Hepatocyte (in vitro differentiated cells): ENCODE data around the gene KL.

Source experiments
- EZH2 ChIP-seq: fragments of 200-600 bp; sonication (generic); IDR thresholded peaks from 2 replicates; pipeline ENCODE4 v1.6.1; 2016; ENCODE audit warnings: antibody characterized with exemption, mild to moderate bottlenecking, borderline replicate concordance
- EZH2phosphoT487 ChIP-seq: fragments of 200-600 bp; sonication (generic); IDR thresholded peaks from one replicate; pipeline ENCODE4 v1.6.1; 2018; ENCODE audit warnings: antibody characterized with exemption, mild to moderate bottlenecking, low read depth, moderate library complexity; ENCODE audit not compliant: unreplicated experiment, severe bottlenecking
- TF ChIP-seq, protein P1 (sequence below): fragments of 200-600 bp; sonication (generic); IDR thresholded peaks from 2 replicates; pipeline ENCODE4 v1.5.1; 2016; ENCODE audit warnings: antibody characterized with exemption, mild to moderate bottlenecking; ENCODE audit not compliant: poor library complexity

DNA sequence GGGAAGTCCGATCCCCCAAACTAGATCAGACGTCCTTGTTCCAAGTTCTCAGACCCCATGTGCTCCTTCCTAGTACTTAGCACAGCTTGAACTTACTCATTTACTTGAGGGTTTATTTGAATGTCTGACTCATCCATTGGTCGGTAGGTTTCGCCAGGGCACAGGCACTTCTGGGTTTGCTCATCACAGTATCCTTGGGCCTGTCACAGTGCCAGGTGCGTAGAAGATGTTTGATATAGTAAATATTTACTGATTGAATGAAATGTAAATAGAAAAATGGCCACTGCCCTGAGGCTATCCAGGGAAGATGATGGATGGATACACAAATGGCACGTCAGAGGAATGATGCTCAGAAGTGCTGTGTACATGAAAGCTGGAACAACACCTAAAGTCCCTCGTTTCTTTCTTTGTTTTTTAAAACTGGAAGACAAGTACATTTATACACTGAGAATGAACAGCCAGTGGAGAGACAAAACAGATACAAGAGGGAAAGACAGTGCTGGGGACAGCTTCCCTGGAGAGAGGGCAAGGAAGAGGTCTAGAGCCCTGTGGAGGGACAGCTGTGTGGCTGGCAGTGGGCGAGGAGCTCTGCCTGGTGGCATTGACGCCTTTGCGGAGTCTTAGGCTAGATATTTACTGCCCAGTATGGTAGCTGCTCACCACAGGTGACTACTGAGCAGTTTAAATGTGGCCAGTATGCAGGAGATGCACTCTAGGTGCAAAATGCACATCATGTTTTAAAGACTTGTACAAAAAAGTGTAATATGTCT lies 31.2 kb upstream of the KL start:
- TF ChIP-seq, protein P1, sequence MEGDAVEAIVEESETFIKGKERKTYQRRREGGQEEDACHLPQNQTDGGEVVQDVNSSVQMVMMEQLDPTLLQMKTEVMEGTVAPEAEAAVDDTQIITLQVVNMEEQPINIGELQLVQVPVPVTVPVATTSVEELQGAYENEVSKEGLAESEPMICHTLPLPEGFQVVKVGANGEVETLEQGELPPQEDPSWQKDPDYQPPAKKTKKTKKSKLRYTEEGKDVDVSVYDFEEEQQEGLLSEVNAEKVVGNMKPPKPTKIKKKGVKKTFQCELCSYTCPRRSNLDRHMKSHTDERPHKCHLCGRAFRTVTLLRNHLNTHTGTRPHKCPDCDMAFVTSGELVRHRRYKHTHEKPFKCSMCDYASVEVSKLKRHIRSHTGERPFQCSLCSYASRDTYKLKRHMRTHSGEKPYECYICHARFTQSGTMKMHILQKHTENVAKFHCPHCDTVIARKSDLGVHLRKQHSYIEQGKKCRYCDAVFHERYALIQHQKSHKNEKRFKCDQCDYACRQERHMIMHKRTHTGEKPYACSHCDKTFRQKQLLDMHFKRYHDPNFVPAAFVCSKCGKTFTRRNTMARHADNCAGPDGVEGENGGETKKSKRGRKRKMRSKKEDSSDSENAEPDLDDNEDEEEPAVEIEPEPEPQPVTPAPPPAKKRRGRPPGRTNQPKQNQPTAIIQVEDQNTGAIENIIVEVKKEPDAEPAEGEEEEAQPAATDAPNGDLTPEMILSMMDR, result no peak
- TF ChIP-seq EZH2 (no peak), EZH2phosphoT487 (no peak)
